SHP77 (cell line): ENCODE data around the gene COQ10A.

Experiments used
- DNase-seq, 2 experiments: peaks; one replicate each; lab custom pipeline; 2025; lab: John Stamatoyannopoulos, UW

The COQ10A gene

GRCh38 chr12:56266693-56267442 lies at the start of gene COQ10A:
TSS of gene COQ10A (plus strand) at chr12:56266942. CDS start at chr12:56267119, 177 bp downstream.
- DNase-seq = peak; percentile 75 to 89

DNA sequence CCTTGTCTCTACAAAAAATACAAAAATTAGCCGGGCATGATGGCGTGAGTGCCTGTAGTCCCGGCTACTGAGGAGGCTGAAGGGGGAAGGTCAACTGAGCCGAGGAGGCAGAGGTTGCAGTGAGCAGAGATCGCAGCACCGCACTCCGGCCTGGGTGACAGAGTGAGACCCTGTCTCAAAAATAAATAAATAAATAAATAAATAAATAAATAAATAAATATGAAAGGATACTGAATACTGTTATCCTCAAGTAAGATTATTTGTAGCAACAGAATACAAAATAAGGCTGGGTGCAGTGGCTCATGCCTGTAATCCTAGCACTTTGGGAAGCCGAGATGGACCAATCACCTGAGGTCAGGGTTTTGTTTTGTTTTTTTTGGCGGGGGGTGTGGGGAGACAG lies 46.9 kb upstream of the COQ10A start:
- no peak for DNase-seq

- no peak for DNase-seq
These were observed 46.0 kb upstream of the COQ10A start for GRCh38 chr12:56220611-56221231.

DNA sequence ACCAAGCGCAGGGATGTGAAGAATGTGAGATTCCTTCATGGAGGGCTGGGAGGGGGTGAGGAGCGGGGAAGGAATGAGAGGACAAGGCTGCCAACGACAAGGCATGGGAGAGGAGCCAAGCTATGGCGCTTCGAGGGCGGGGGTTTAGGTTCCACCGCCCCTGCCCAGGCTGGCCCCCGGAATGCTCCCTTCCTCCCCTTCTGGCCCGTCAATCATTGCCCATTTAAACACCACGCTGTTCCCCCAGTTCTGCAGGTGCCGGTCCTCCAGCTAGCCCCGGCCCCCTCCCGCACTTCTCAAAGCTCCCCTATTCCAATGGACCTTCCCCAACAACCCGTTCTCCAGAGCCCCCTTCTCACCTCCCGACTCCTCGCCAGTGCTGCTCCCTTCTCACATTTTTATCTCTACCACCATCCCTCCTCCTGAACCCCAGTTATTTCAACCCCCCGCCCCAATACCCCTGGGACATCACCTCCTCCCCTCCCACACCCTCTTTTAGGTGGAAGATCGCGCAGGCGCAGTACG lies 45.4 kb upstream of the COQ10A start:
- peak in 1 of 2 experiments; percentile 3 for DNase-seq

GRCh38 chr12:56221757-56222530 lies 44.8 kb upstream of the COQ10A start, which contains the start of gene RNF41:
TSS of gene RNF41 (minus strand) at chr12:56221922. CDS start at chr12:56214047, 7,875 bp downstream.
- peak; percentile 94 to 97 for DNase-seq

DNA sequence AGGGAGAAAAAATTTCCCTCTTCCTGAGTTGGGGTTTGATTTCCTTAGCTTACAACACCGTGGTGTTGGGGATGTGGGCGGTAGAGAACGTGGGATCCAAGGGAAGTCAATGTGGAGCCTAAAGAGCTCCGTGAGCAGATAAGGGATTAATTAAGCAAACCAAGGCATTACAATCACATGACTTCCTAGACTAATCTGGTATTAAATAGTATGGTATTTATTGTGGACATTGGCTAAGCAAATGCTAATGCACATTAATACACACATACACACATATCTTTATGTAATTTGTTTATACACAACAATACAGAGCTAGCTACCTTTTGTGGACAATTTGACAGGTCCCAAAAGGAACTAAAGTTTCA lies 44.2 kb upstream of the COQ10A start:
- DNase-seq = no peak

DNA sequence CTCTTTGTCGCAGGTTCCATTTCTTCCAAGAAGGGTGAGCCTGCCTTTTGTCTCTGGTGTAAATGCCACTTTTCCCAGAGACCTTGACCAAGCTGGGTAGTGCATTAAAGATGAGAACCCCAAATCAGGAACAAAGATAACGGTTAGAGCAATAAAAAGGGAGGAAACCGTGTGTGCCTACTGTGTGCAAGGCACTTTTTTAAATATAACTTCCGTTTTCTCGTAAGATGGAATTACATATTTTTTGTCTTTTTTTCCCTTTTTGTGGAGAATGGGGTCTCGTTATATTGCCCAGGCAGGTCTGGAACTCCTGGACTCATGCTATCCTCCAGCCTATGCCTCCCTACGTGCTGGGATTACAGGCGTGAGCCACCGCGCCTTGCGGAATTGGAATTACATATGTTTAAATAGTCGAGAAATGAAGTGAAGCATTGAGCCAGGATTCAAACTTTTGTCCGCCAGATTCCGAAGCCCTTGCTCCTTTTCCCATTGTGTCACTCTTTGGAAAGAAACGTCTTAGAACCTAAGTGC lies 43.1 kb upstream of the COQ10A start:
- no peak for DNase-seq

DNA sequence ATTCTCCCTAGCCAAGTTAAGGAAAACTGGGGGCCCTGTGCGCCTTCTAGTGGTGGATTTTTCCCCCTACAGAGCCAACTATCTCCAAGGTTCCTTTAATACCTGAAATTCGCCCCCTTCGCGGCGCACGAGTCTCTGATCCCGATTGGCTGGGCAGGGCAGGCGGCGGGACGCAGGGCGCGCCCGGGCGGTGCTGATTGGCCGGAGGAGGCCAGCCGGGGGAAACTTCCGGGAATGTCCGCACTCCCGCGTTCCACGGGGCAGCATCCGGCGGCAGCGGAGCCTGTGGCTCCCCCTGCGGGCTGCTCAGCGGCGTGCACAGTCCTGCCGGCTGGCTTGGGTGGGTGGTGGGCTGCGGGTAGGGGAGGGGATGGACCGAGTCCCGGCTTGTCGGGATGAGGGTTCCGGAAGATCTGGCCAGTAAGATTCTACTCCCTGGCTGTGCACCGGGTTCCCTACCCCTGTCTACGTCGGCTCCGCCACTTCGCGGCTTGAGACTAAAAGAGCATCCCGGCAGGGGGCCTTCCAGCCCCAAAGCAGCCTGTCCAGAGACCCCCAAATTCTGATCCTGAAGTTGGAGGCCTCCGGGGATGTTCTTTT lies 42.5 kb upstream of the COQ10A start, which contains the start of gene NABP2:
Gene NABP2 (plus strand): TSS at position 241 of the 600 bp plus-strand sequence. CDS start 515 bp downstream, outside the sequence.
- peak; percentile 94 to 96 for DNase-seq

DNA sequence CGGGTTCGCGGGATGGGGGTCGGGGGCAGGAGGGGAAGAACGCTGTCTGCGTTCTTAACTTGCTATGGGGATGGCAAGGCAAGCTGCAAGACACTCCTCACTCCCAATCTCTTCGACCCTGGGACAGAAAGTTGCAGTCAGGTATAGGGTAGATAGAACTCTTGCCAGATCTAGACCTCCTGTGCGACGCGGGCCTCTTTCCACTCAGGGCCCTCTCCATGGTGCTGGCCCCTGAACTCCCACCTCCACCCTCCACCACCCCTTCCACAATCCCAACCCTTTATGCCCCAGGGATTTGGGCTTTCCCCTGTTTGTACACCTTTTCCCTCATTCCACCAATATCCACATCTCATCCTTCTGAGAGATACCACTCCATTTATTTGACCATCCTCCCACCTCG lies 41.8 kb upstream of the COQ10A start:
- no peak for DNase-seq

DNA sequence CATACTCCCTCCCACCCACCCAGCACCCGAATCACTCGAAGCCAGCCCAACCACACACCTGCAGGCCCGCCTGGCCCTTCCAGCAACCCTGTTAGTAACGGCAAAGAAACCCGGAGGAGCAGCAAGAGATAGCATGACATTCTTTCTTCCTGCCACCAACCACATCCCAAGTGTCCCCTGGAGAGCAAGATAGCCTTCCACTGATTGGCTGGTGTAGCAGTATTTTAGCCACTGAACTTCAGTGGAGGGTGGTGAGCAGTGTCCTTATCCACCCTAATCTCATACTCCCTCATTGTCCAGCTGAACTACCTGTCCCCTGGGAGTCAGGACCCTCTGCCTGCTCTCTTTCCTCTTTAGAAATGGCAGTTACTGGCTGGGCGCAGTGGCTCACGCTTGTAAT lies 37.7 kb upstream of the COQ10A start:
- no peak for DNase-seq

DNA sequence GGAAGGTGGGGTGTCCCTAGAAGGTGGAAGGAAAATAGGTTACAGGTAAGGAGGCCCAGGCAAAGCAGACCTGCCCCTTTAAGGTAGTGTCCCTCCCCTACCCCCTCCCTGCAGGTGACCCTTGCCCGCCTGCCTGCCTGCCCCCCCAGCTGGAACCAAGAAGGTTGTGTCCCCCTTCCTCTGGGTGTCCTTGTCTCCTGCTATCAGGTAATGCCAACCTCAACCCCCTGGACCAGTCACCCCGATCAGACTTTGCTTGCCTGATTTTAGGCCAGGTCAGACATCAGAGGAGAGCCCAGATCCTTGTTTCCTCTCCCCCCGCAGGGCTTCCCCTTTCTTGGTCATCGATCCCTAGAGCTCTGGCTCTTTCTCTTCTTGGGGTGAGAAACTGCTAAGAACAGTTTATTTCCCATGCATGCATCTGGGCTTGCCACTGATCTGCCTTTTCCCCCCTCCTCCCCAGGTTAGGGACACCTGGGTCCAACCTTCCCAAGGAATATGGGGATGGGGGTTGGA lies 36.8 kb upstream of the COQ10A start, which contains the start of gene SLC39A5:
Gene SLC39A5 (plus strand): TSS at position 136 of the 516 bp plus-strand sequence. CDS start 1,224 bp downstream, outside the sequence.
- DNase-seq = no peak

- DNase-seq = no peak
These were observed 36.1 kb upstream of the COQ10A start for GRCh38 chr12:56230432-56231183.

- no peak for DNase-seq
These were observed 35.6 kb upstream of the COQ10A start for GRCh38 chr12:56231184-56231582.

- no peak for DNase-seq
These were observed 31.9 kb upstream of the COQ10A start for GRCh38 chr12:56234746-56235436.

GRCh38 chr12:56236091-56236490 lies 30.7 kb upstream of the COQ10A start:
- DNase-seq = no peak

GRCh38 chr12:56236985-56237384 lies 29.8 kb upstream of the COQ10A start:
- DNase-seq = no peak

- DNase-seq = no peak
These were observed 29.2 kb upstream of the COQ10A start for GRCh38 chr12:56237552-56237951.

DNA sequence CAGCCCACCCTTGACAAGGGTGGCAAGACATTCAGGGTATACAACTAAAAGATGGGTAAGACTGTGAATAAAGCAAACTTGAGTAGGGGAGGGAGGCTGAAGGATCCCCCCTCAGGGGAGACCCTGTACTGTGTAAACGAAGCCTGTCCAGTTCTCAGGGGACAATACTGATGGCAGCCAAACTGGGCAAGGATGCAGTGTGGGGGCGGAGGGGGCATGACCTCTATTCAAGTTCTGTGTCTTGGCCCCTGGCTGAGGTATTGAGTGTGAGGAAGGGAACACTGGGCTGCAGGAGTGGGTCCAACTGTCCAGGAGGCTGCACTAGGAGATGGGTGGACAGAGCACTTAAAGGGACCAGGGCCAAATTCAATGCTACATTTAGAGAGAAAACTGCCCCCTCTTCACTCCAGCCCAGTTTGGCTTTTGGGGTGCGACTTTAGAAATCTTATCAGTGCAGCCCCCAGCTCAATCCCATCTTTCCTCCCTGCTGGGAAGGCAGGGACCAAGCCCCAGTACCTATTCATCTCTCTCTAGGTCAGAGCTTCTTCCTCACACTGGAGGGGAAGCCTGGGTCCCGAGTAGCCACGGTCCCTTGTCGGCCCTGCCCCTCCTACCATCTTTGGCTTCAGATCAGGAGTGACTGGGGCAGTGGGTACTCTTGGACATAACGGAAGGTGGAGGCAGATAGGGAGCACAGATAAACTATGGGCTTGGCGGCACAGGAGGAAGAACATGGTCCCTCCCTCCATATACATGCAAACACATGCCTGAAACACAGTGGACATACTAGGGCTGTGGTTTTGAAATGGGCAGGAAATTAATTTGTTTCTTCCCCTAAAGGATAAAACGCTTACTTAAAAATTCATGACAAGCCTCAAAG lies 25.1 kb upstream of the COQ10A start:
- no peak for DNase-seq

- no peak for DNase-seq
These were observed 23.8 kb upstream of the COQ10A start for GRCh38 chr12:56242986-56243385.
